LNCaP clone FGC (cell line): Measurements from ENCODE around the gene EEF1AKMT3.

Experiments used
- DNase-seq: peaks from one replicate; pipeline ENCODE4 v3.0.0-alpha.2; 2011; ENCODE audit warnings: low read depth
- H3K4me3 ChIP-seq: 2 replicates; pipeline ENCODE4 v1.5.1; 2011; ENCODE audit warnings: mild to moderate bottlenecking, low read depth, low read length, control low read depth
- CTCF ChIP-seq: IDR thresholded peaks from 2 replicates; pipeline ENCODE4 v1.5.1; 2012; ENCODE audit warnings: mild to moderate bottlenecking; ENCODE audit not compliant: control insufficient read depth, insufficient read depth; ENCODE audit errors: extremely low read depth

EEF1AKMT3 gene

GRCh38 chr12:57735952-57736740, 36.3 kb upstream of the EEF1AKMT3 start:
- no peak overlapping the region for H3K4me3 ChIP-seq
- 0 out of 2 replicates have a peak, but pooled peaks have one; percentile 24 for TF ChIP-seq CTCF
- no peak for DNase-seq

- DNase-seq = no peak
- H3K4me3 ChIP-seq = no peak overlapping the region
- TF ChIP-seq CTCF = no peak
These were observed 35.5 kb upstream of the EEF1AKMT3 start for GRCh38 chr12:57736741-57737466.

GRCh38 chr12:57737467-57738460, 34.6 kb upstream of the EEF1AKMT3 start:
- TF ChIP-seq CTCF = peak; percentile 32; the same call in 1 of the 2 replicates
- no peak for DNase-seq
- H3K4me3 ChIP-seq = no peak overlapping the region

- no peak for TF ChIP-seq CTCF
- DNase-seq = no peak
- no peak within 1 kb of the TSS for H3K4me3 ChIP-seq
These were observed 33.7 kb upstream of the EEF1AKMT3 start, which contains the start of gene AGAP2 for GRCh38 chr12:57738661-57739237. Gene AGAP2, minus strand, starts transcription at chr12:57738742. Its CDS starts 496 bp downstream, at chr12:57738246.

- no peak overlapping the region for H3K4me3 ChIP-seq
- no peak for TF ChIP-seq CTCF
- no peak for DNase-seq
These were observed 33.0 kb upstream of the EEF1AKMT3 start for GRCh38 chr12:57739387-57739786.

GRCh38 chr12:57739914-57740538, 32.4 kb upstream of the EEF1AKMT3 start:
- no peak for TF ChIP-seq CTCF
- H3K4me3 ChIP-seq = no peak overlapping the region
- DNase-seq = no peak
